Stimulated activated naive B cell treated with anti-CD40 and anti-IgM and Interleukin-4, amounts not matched to agents 10 μg/mL and 1 μg/mL and 100 μg/mL, for 72 hours (primary cell): ENCODE measurements around the gene PRAMEF25.
"Not testable (repeated sequence)": the region's sequence is repeated elsewhere in the genome, so short reads cannot be mapped to it uniquely, and the experiment has no call there.

Experiments
- ATAC-seq, 2 donors: fragments of 150-1000 bp; cut with Tn5 transposase; replicated peaks; 2 replicates each; pipeline ENCODE4 v1.10.0; 2021; ENCODE audit warnings: moderate library complexity in 1 of 2
- DNase-seq: peaks from one replicate; pipeline ENCODE4 v3.0.0; 2021
- H3K27ac Mint-ChIP-seq: one replicate; pipeline ENCODE4 v1.8.0; 2022; ENCODE audit warnings: mild to moderate bottlenecking, mixed read lengths
- H3K27me3 Mint-ChIP-seq, 2 donors: one replicate each; pipeline ENCODE4 v1.8.0; 2022; ENCODE audit warnings: mixed read lengths in 2 of 2
- H3K36me3 Mint-ChIP-seq, 2 donors: one replicate each; pipeline ENCODE4 v1.8.0; 2022; ENCODE audit warnings: mixed read lengths in 2 of 2, mild to moderate bottlenecking in 1 of 2
- H3K4me1 Mint-ChIP-seq, 2 donors: one replicate each; pipeline ENCODE4 v1.8.0; 2022; ENCODE audit warnings: mixed read lengths in 2 of 2, mild to moderate bottlenecking in 1 of 2
- H3K4me3 Mint-ChIP-seq, 2 donors: one replicate each; pipeline ENCODE4 v1.8.0; 2022; ENCODE audit warnings: mild to moderate bottlenecking in 2 of 2, mixed read lengths in 2 of 2, moderate library complexity in 1 of 2
- H3K9me3 Mint-ChIP-seq, 2 donors: one replicate each; pipeline ENCODE4 v1.8.0; 2022; ENCODE audit warnings: mixed read lengths in 2 of 2, mild to moderate bottlenecking in 1 of 2

PRAMEF25 gene

DNA sequence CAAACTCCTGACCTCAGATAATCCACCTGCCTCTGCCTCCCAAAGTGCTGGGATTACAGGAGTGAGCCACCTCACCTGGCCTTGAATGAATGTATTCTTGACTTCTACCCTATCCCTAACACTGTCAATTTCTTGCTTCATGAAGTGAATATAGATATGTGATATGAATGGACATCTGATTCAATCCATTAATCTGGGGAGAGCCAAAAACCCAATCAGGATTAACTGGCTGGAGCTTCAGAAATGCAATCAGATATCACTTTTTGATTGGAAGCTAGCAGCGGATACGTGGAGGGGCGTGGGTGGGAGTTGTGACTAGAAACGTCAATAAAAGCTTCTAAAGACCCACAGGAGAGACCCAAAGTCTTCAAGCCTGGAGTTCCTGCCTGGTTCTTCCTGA is at the start of gene PRAMEF25:
PRAMEF25 (plus strand) TSS at position 301 of the 400 bp plus-strand sequence. CDS start 2,920 bp downstream, outside the sequence.
- not testable (repeated sequence) for H3K27ac Mint-ChIP-seq, ATAC-seq, DNase-seq

DNA sequence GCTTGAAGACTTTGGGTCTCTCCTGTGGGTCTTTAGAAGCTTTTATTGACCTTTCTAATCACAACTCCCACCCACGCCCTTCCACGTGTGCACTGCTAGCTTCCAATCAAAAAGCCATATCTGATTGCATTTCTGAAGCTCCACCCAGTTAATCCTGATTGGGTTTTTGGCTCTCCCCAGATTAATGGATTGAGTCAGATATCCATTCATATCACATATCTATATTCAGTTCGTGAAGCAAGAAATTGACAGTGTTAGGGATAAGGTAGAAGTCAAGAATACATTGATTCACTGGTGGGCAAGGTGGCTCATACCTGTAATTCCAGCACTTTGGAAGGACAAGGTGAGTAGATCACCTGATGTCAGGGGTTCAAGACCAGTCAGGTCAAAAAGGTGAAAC is 14.1 kb upstream of the PRAMEF25 start, which contains the start of gene PRAMEF27:
PRAMEF27 (minus strand) TSS at position 101 of the 400 bp plus-strand sequence. CDS start 2,916 bp downstream, outside the sequence.
- not testable (repeated sequence) for H3K4me3 Mint-ChIP-seq, H3K27me3 Mint-ChIP-seq, H3K9me3 Mint-ChIP-seq, H3K36me3 Mint-ChIP-seq, H3K27ac Mint-ChIP-seq, DNase-seq, H3K4me1 Mint-ChIP-seq, ATAC-seq

More for the DNA sequence above, at the start of gene PRAMEF25:
- not testable (repeated sequence) for H3K4me3 Mint-ChIP-seq, H3K4me1 Mint-ChIP-seq, H3K27me3 Mint-ChIP-seq, H3K9me3 Mint-ChIP-seq, H3K36me3 Mint-ChIP-seq

DNA sequence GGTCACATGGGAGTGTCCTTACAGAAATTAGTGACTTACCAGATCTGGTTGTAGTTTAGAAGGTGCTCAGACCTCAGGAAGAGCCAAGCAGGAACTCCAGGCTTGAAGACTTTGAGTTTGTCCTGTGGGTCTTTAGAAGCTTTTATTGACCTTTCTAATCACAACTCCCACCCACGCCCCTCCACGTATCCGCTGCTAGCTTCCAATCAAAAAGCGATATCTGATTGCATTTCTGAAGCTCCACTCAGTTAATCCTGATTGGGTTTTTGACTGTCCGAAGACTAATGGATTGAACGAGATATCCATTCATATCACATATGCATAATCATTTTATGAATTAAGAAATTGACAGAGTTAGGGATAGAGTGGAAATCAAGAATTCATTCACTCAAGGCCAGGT is 46.2 kb downstream of the PRAMEF25 start, which contains the start of gene HNRNPCL2:
HNRNPCL2 (minus strand) TSS at position 101 of the 400 bp plus-strand sequence. CDS start 454 bp downstream, outside the sequence.
- not testable (repeated sequence) for H3K9me3 Mint-ChIP-seq, H3K36me3 Mint-ChIP-seq, DNase-seq, H3K4me3 Mint-ChIP-seq, H3K4me1 Mint-ChIP-seq, ATAC-seq, H3K27me3 Mint-ChIP-seq, H3K27ac Mint-ChIP-seq
